ENCODE results near the gene KCNA2. TPM values are rescaled to one million over a fixed set of nuclear protein-coding genes. Genes with fewer than 3 reads are reported as not detected.

The KCNA2 gene
- polyA plus RNA-seq, 1 donor (not counting 4 experiments of a cell fraction or from before 2014, with no cell fraction given): 0.03 TPM

GRCh38 chr1:110620250-110620615, 14.1 kb upstream of the KCNA2 start:
- no peaks in the 10 kb centered on the region for H4K20me1 ChIP-seq (ENCODE audit: control insufficient read depth, extremely low read depth, insufficient read depth, low read length)
- no peak for TF ChIP-seq EZH2 (IDR thresholded peaks at IDR 0.05; ENCODE audit: low read length)
- TF ChIP-seq, protein P1, sequence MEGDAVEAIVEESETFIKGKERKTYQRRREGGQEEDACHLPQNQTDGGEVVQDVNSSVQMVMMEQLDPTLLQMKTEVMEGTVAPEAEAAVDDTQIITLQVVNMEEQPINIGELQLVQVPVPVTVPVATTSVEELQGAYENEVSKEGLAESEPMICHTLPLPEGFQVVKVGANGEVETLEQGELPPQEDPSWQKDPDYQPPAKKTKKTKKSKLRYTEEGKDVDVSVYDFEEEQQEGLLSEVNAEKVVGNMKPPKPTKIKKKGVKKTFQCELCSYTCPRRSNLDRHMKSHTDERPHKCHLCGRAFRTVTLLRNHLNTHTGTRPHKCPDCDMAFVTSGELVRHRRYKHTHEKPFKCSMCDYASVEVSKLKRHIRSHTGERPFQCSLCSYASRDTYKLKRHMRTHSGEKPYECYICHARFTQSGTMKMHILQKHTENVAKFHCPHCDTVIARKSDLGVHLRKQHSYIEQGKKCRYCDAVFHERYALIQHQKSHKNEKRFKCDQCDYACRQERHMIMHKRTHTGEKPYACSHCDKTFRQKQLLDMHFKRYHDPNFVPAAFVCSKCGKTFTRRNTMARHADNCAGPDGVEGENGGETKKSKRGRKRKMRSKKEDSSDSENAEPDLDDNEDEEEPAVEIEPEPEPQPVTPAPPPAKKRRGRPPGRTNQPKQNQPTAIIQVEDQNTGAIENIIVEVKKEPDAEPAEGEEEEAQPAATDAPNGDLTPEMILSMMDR (optimal IDR thresholded peaks at IDR 0.05 in 1 of 3, IDR thresholded peaks at IDR 0.05 in 1 of 3, conservative IDR thresholded peaks at IDR 0.05 in 1 of 3; ENCODE audit: extremely low read depth in 1 of 3, insufficient read depth in 2 of 3, low read length in 3 of 3): no peak
- no peak overlapping the region for H3K27ac ChIP-seq (ENCODE audit: control insufficient read depth, insufficient read depth, low read length)
- H3K36me3 ChIP-seq (ENCODE audit: control insufficient read depth in 2 of 2, extremely low read depth in 1 of 2, insufficient read depth in 2 of 2, low read length in 2 of 2): no peaks in the 10 kb centered on the region
- FAIRE-seq: no peak
- dilution Hi-C loops (cut with MboI; ENCODE audit: extremely low pct_ligation_motif_present, low sequenced_read_pairs): no loop called here
- peaks cover 24% of the 10 kb centered on the region for H3K27me3 ChIP-seq (ENCODE audit: control insufficient read depth, extremely low read depth, insufficient read depth, low read length)
- no peak overlapping the region for H3K4me3 ChIP-seq (ENCODE audit: control insufficient read depth in 2 of 3, extremely low read depth in 1 of 3, insufficient read depth in 2 of 3, low read depth in 1 of 3, low read length in 3 of 3)
- no peak overlapping the region for H3K9ac ChIP-seq (ENCODE audit: control insufficient read depth, extremely low read depth, insufficient read depth, low read length)
- H3K4me1 ChIP-seq (ENCODE audit: control insufficient read depth, extremely low read depth, insufficient read depth, low read length): no peaks in the 10 kb centered on the region
- H2AFZ ChIP-seq (ENCODE audit: control insufficient read depth, low read length): no peak overlapping the region
- no peaks in the 10 kb centered on the region for H3K9me1 ChIP-seq (ENCODE audit: control insufficient read depth, extremely low read depth, insufficient read depth, low read length)
- no peaks in the 10 kb centered on the region for H3K79me2 ChIP-seq (ENCODE audit: control insufficient read depth, insufficient read depth, low read length)
- no peak overlapping the region for H3K4me2 ChIP-seq (ENCODE audit: control insufficient read depth, extremely low read depth, insufficient read depth, low read depth, low read length)
- no peaks in the 10 kb centered on the region for H3K9me3 ChIP-seq (ENCODE audit: control insufficient read depth, low read depth, low read length)
- no peak for DNase-seq (ENCODE audit: low read depth, low spot score)

DNA sequence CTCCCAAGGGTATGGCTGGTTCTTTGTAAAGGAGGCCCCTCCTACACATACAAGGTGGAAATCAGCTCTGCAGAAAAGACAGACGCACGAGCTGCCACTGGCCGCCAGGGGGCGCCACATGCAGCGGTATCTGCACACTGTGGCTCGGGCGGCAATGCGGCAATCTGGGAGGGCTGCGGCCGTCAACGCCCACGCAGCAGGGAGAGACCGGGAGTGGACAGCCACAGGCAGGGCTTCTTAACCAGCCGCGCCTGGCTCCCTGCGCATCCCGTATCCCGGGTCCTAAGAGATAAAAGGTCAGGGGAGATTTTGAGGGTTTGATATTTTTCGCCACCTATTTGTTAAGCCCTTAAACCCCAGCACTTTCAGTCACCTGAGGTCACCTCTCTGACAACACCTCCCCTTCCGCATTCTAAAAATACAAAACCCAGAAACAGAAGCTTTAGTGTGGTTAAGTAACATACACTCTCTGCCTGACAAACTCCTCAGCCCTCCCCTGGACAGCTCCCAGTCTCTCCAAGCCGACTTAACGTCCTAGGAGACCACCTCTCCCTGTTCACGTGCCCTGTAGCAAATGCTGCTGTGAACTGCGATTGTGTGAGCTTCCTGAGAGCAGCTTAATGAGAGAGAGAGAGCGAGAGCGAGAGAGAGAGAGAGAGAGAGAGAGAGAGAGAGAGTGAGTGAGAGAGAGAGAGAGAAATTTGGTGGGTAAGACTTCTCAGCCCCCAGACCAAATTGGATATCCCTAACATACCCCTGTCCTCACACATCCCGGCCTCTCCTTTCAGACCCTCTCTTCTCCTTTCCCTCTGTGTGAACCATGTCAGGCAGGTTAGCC, 13.5 kb upstream of the KCNA2 start:
- no peak for TF ChIP-seq EZH2 (IDR thresholded peaks at IDR 0.05; ENCODE audit: low read length)
- TF ChIP-seq, protein P1 (optimal IDR thresholded peaks at IDR 0.05 in 1 of 3, IDR thresholded peaks at IDR 0.05 in 1 of 3, conservative IDR thresholded peaks at IDR 0.05 in 1 of 3; ENCODE audit: extremely low read depth in 1 of 3, insufficient read depth in 2 of 3, low read length in 3 of 3): peak; percentile 89 to 96 (median 91)
- no peak overlapping the region for H3K4me3 ChIP-seq (ENCODE audit: control insufficient read depth in 2 of 3, extremely low read depth in 1 of 3, insufficient read depth in 2 of 3, low read depth in 1 of 3, low read length in 3 of 3)
- H3K79me2 ChIP-seq (ENCODE audit: control insufficient read depth, insufficient read depth, low read length): no peaks in the 10 kb centered on the region
- H3K27ac ChIP-seq (ENCODE audit: control insufficient read depth, insufficient read depth, low read length): no peak overlapping the region
- DNase-seq (ENCODE audit: low read depth, low spot score) (peak; percentile 11), FAIRE-seq (no peak)
- H3K9me1 ChIP-seq (ENCODE audit: control insufficient read depth, extremely low read depth, insufficient read depth, low read length): no peaks in the 10 kb centered on the region
- no peak overlapping the region for H3K4me2 ChIP-seq (ENCODE audit: control insufficient read depth, extremely low read depth, insufficient read depth, low read depth, low read length)
- no peaks in the 10 kb centered on the region for H3K36me3 ChIP-seq (ENCODE audit: control insufficient read depth in 2 of 2, extremely low read depth in 1 of 2, insufficient read depth in 2 of 2, low read length in 2 of 2)
- dilution Hi-C loops (cut with MboI; ENCODE audit: extremely low pct_ligation_motif_present, low sequenced_read_pairs): no loop called here
- no peak overlapping the region for H3K9ac ChIP-seq (ENCODE audit: control insufficient read depth, extremely low read depth, insufficient read depth, low read length)
- H4K20me1 ChIP-seq (ENCODE audit: control insufficient read depth, extremely low read depth, insufficient read depth, low read length): no peaks in the 10 kb centered on the region
- no peaks in the 10 kb centered on the region for H3K9me3 ChIP-seq (ENCODE audit: control insufficient read depth, low read depth, low read length)
- H3K4me1 ChIP-seq (ENCODE audit: control insufficient read depth, extremely low read depth, insufficient read depth, low read length): no peaks in the 10 kb centered on the region
- no peak overlapping the region for H2AFZ ChIP-seq (ENCODE audit: control insufficient read depth, low read length)
- peaks cover 24% of the 10 kb centered on the region for H3K27me3 ChIP-seq (ENCODE audit: control insufficient read depth, extremely low read depth, insufficient read depth, low read length)

All from keratinocyte (primary cell).